NCI-H128 (cell line): ENCODE results near the gene CPVL.

Experiments
- DNase-seq: peaks from one replicate; lab custom pipeline; 2025; ENCODE audit not compliant: unreplicated experiment; lab: John Stamatoyannopoulos, UW

The CPVL gene

GRCh38 chr7:28980451-28981160 lies 165.7 kb downstream of the CPVL start:
- DNase-seq, result no peak

- no peak for DNase-seq
These were observed 166.6 kb downstream of the CPVL start for GRCh38 chr7:28979776-28980175.

- no peak for DNase-seq
These were observed 168.5 kb downstream of the CPVL start for GRCh38 chr7:28977881-28978280.

GRCh38 chr7:28976022-28976421 lies 170.3 kb downstream of the CPVL start:
- no peak for DNase-seq

GRCh38 chr7:28973591-28973990 lies 172.7 kb downstream of the CPVL start:
- DNase-seq, result no peak

- DNase-seq, result no peak
These were observed 182.3 kb downstream of the CPVL start for GRCh38 chr7:28964056-28964455.

- no peak for DNase-seq
These were observed 184.4 kb downstream of the CPVL start for GRCh38 chr7:28961972-28962371.

GRCh38 chr7:28960071-28960840 lies 186.1 kb downstream of the CPVL start:
- DNase-seq, result no peak

- DNase-seq, result no peak
These were observed 187.4 kb downstream of the CPVL start for GRCh38 chr7:28958980-28959347.

GRCh38 chr7:28958235-28958979 lies 187.9 kb downstream of the CPVL start, which contains the start of gene TRIL:
Gene TRIL, minus strand, starts transcription at chr7:28958330. Its CDS starts 284 bp downstream, at chr7:28958046.
- peak; percentile 12 for DNase-seq

- no peak for DNase-seq
These were observed 188.5 kb downstream of the CPVL start for GRCh38 chr7:28957751-28958234.

GRCh38 chr7:28957064-28957750 lies 189.1 kb downstream of the CPVL start:
- DNase-seq, result no peak

GRCh38 chr7:28956608-28957063 lies 189.7 kb downstream of the CPVL start:
- peak; percentile 26 for DNase-seq

GRCh38 chr7:28955718-28956607 lies 190.4 kb downstream of the CPVL start:
- peak; percentile 31 for DNase-seq

GRCh38 chr7:28955356-28955717 lies 191.0 kb downstream of the CPVL start:
- DNase-seq, result no peak

GRCh38 chr7:28954946-28955345 lies 191.4 kb downstream of the CPVL start:
- DNase-seq, result no peak

GRCh38 chr7:28954471-28954870 lies 191.9 kb downstream of the CPVL start:
- no peak for DNase-seq

- no peak for DNase-seq
These were observed 192.7 kb downstream of the CPVL start for GRCh38 chr7:28953633-28954032.
